SK-N-MC (cell line): Measurements from ENCODE around the gene TAF4.
"Not testable (repeated sequence)": the region's sequence is repeated elsewhere in the genome, so short reads cannot be mapped to it uniquely, and the experiment has no call there.

Experiments
- DNase-seq: peaks from one replicate; pipeline ENCODE4 v3.0.0-alpha.2; 2011; ENCODE audit warnings: low read depth, low spot score
- H3K27ac ChIP-seq: fragments of 200-600 bp; sonication (generic); 2 replicates; pipeline ENCODE4 v1.5.1; 2016; ENCODE audit warnings: mixed run types
- H3K36me3 ChIP-seq: fragments of 200-600 bp; sonication (generic); 2 replicates; pipeline ENCODE4 v1.6.1; 2017; ENCODE audit warnings: antibody characterized with exemption, low read length, mixed read lengths; ENCODE audit not compliant: insufficient read depth
- H3K4me3 ChIP-seq: fragments of 200-600 bp; sonication (generic); 2 replicates; pipeline ENCODE4 v1.5.1; 2016
- H3K9ac ChIP-seq: fragments of 200-600 bp; sonication (generic); 2 replicates; pipeline ENCODE4 v1.8.0; 2017; ENCODE audit warnings: mixed run types, mixed read lengths; ENCODE audit not compliant: insufficient read length
- H3K9me3 ChIP-seq: fragments of 200-600 bp; sonication (generic); 2 replicates; pipeline ENCODE4 v1.6.1; 2017; ENCODE audit warnings: low read depth, mild to moderate bottlenecking, antibody characterized with exemption, low read length, moderate library complexity, mixed read lengths
- EZH2 ChIP-seq: fragments of 200-600 bp; sonication (generic); IDR thresholded peaks from one replicate; pipeline ENCODE4 v1.6.1; 2017; ENCODE audit warnings: antibody characterized with exemption
- FOXP2 ChIP-seq: optimal IDR thresholded peaks from 2 replicates; pipeline ENCODE3; 2011; ENCODE audit warnings: mild to moderate bottlenecking, moderate library complexity; ENCODE audit not compliant: insufficient read depth; ENCODE audit errors: extremely low read length, control extremely low read depth
- POLR2AphosphoS5 ChIP-seq: IDR thresholded peaks from 2 replicates; pipeline ENCODE4 v1.6.1; 2012; ENCODE audit warnings: mild to moderate bottlenecking, low read depth, low read length, borderline replicate concordance

Gene TAF4

GRCh38 chr20:61951695-61952533 lies 113.8 kb downstream of the TAF4 start:
- no peak overlapping the region for H3K27ac ChIP-seq
- H3K4me3 ChIP-seq = no peak overlapping the region
- no peaks in the 10 kb centered on the region for H3K36me3 ChIP-seq
- TF ChIP-seq POLR2AphosphoS5 (no peak), EZH2 (no peak), FOXP2 (no peak)
- no peak overlapping the region for H3K9ac ChIP-seq
- H3K9me3 ChIP-seq = no peaks in the 10 kb centered on the region
- DNase-seq = no peak

GRCh38 chr20:61950641-61951071 lies 115.0 kb downstream of the TAF4 start:
- TF ChIP-seq EZH2 = no peak
- Histone ChIP-seq H3K4me3 (no peak overlapping the region), H3K9me3 (no peaks in the 10 kb centered on the region), H3K9ac (no peak overlapping the region), H3K27ac (no peak overlapping the region), H3K36me3 (no peaks in the 10 kb centered on the region)
- no peak for DNase-seq

GRCh38 chr20:61949714-61950640 lies 115.7 kb downstream of the TAF4 start:
- DNase-seq = no peak
- TF ChIP-seq EZH2 = no peak
- TF ChIP-seq FOXP2 = no peak
- TF ChIP-seq POLR2AphosphoS5 = no peak
- Histone ChIP-seq H3K36me3 (no peaks in the 10 kb centered on the region), H3K4me3 (no peak overlapping the region), H3K27ac (no peak overlapping the region), H3K9ac (no peak overlapping the region), H3K9me3 (no peaks in the 10 kb centered on the region)

GRCh38 chr20:61949363-61949713 lies 116.3 kb downstream of the TAF4 start:
- Histone ChIP-seq H3K36me3 (no peaks in the 10 kb centered on the region), H3K27ac (no peak overlapping the region), H3K9ac (no peak overlapping the region), H3K4me3 (no peak overlapping the region), H3K9me3 (no peaks in the 10 kb centered on the region)
- TF ChIP-seq EZH2 (no peak), POLR2AphosphoS5 (no peak), FOXP2 (no peak)
- DNase-seq = no peak

- Histone ChIP-seq H3K9ac (no peak overlapping the region), H3K27ac (no peak overlapping the region), H3K36me3 (no peaks in the 10 kb centered on the region), H3K9me3 (no peaks in the 10 kb centered on the region), H3K4me3 (no peak overlapping the region)
- TF ChIP-seq EZH2 (no peak), POLR2AphosphoS5 (no peak), FOXP2 (no peak)
- DNase-seq = no peak
Measured at GRCh38 chr20:61948586-61949362, 116.9 kb downstream of the TAF4 start.

GRCh38 chr20:61948056-61948455 lies 117.6 kb downstream of the TAF4 start:
- not testable (repeated sequence) for H3K27ac ChIP-seq, H3K36me3 ChIP-seq, H3K9ac ChIP-seq, H3K4me3 ChIP-seq, H3K9me3 ChIP-seq, DNase-seq

GRCh38 chr20:61945495-61945894 lies 120.2 kb downstream of the TAF4 start:
- not testable (repeated sequence) for DNase-seq, H3K9me3 ChIP-seq

GRCh38 chr20:61944967-61945366 lies 120.7 kb downstream of the TAF4 start:
- not testable (repeated sequence) for DNase-seq

More at GRCh38 chr20:61945495-61945894, 120.2 kb downstream of the TAF4 start:
- H3K27ac ChIP-seq, H3K9ac ChIP-seq, H3K4me3 ChIP-seq, H3K36me3 ChIP-seq: not testable (repeated sequence)

GRCh38 chr20:61942526-61942925 lies 123.2 kb downstream of the TAF4 start:
- TF ChIP-seq POLR2AphosphoS5 = no peak
- no peak for TF ChIP-seq EZH2
- Histone ChIP-seq H3K4me3 (no peak overlapping the region), H3K9ac (no peak overlapping the region), H3K36me3 (no peaks in the 10 kb centered on the region), H3K27ac (no peak overlapping the region), H3K9me3 (no peaks in the 10 kb centered on the region)
- DNase-seq = no peak

More at GRCh38 chr20:61944967-61945366, 120.7 kb downstream of the TAF4 start:
- not testable (repeated sequence) for H3K9me3 ChIP-seq, H3K4me3 ChIP-seq, H3K36me3 ChIP-seq, H3K9ac ChIP-seq, H3K27ac ChIP-seq
